GM12892 (cell line): Measurements from ENCODE around the gene FAM180B.
"Not testable (repeated sequence)": the region's sequence is repeated elsewhere in the genome, so short reads cannot be mapped to it uniquely, and the experiment has no call there.

Experiments
- POLR2A ChIP-seq: IDR thresholded peaks from 2 replicates; pipeline ENCODE4 v1.6.1; 2011; ENCODE audit warnings: low read depth, low read length, control low read depth
- POLR2AphosphoS5 ChIP-seq: IDR thresholded peaks from 2 replicates; pipeline ENCODE4 v1.6.1; 2011; ENCODE audit warnings: low read depth, low read length, control low read depth

DNA sequence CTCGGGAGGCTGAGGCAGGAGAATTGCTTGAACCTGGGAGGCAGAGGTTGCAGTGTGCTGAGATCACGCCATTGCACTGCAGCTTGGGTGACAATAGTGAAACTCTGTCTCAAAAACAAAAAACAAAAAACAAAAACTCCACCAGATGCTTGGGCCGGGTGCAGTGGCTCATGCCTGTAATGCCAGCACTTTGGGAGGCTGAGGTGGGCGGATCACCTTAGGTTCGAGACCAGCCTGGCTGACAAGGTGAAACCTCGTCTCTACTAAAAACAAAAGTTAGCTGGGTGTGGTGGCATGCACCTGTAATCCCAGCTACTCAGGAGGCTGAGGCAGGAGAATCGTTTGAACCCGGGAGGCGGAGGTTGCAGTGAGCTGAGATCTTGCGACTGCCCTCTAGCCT is 22.1 kb upstream of the FAM180B start:
- not testable (repeated sequence) for TF ChIP-seq POLR2AphosphoS5, POLR2A
